HG03135 (cell line): ENCODE results near the gene POLDIP3.

Experiments used
- ATAC-seq: cut with Tn5 transposase; IDR thresholded peaks from one replicate; pipeline ENCODE4 v1.9.1; 2021; ENCODE audit warnings: mild to moderate bottlenecking, moderate library complexity; ENCODE audit not compliant: unreplicated experiment

POLDIP3 gene

GRCh38 chr22:42642806-42643633 is 28.3 kb upstream of the POLDIP3 start:
- no peak for ATAC-seq

- ATAC-seq = no peak
These were observed 27.2 kb upstream of the POLDIP3 start for GRCh38 chr22:42641801-42642413.

- no peak for ATAC-seq
These were observed 25.0 kb upstream of the POLDIP3 start for GRCh38 chr22:42639541-42640241.

GRCh38 chr22:42637555-42637954 is 22.9 kb upstream of the POLDIP3 start:
- no peak for ATAC-seq

GRCh38 chr22:42636506-42636905 is 21.8 kb upstream of the POLDIP3 start:
- no peak for ATAC-seq

- no peak for ATAC-seq
These were observed 20.8 kb upstream of the POLDIP3 start for GRCh38 chr22:42635531-42635930.

- ATAC-seq = no peak
These were observed 18.3 kb upstream of the POLDIP3 start for GRCh38 chr22:42633013-42633412.

- ATAC-seq = no peak
These were observed 17.4 kb upstream of the POLDIP3 start for GRCh38 chr22:42632096-42632495.

- no peak for ATAC-seq
These were observed 16.4 kb upstream of the POLDIP3 start for GRCh38 chr22:42630901-42631602.

GRCh38 chr22:42630211-42630610 is 15.5 kb upstream of the POLDIP3 start:
- ATAC-seq = no peak

GRCh38 chr22:42627981-42628380 is 13.3 kb upstream of the POLDIP3 start:
- ATAC-seq = no peak

- no peak for ATAC-seq
These were observed 12.4 kb upstream of the POLDIP3 start for GRCh38 chr22:42626951-42627625.

GRCh38 chr22:42626431-42626830 is 11.7 kb upstream of the POLDIP3 start:
- no peak for ATAC-seq

- ATAC-seq = no peak
These were observed 10.7 kb upstream of the POLDIP3 start for GRCh38 chr22:42625416-42625815.

GRCh38 chr22:42624551-42625106 is 9.9 kb upstream of the POLDIP3 start:
- ATAC-seq = no peak

GRCh38 chr22:42623756-42624441 is 9.2 kb upstream of the POLDIP3 start:
- ATAC-seq = no peak

- no peak for ATAC-seq
These were observed 8.6 kb upstream of the POLDIP3 start for GRCh38 chr22:42623301-42623751.

- no peak for ATAC-seq
These were observed 7.5 kb upstream of the POLDIP3 start for GRCh38 chr22:42622061-42622710.

GRCh38 chr22:42621505-42622002 is 6.9 kb upstream of the POLDIP3 start:
- ATAC-seq = no peak
